GM21381 (cell line): Measurements from ENCODE around the gene NDUFA7.
"Not testable (repeated sequence)": the region's sequence is repeated elsewhere in the genome, so short reads cannot be mapped to it uniquely, and the experiment has no call there.

Experiments used
- ATAC-seq: cut with Tn5 transposase; IDR thresholded peaks from one replicate; pipeline ENCODE4 v1.9.1; 2021; ENCODE audit warnings: mild to moderate bottlenecking, moderate library complexity; ENCODE audit not compliant: unreplicated experiment

The NDUFA7 gene

GRCh38 chr19:8320564-8321066 is 560 bp downstream of the NDUFA7 start:
- peak; percentile 17 for ATAC-seq

GRCh38 chr19:8319807-8320520 is 1.2 kb downstream of the NDUFA7 start:
- ATAC-seq, result no peak

GRCh38 chr19:8318835-8319234 is 2.3 kb downstream of the NDUFA7 start:
- not testable (repeated sequence) for ATAC-seq

- ATAC-seq, result no peak
Measured at GRCh38 chr19:8316351-8317125, 4.6 kb downstream of the NDUFA7 start.

DNA sequence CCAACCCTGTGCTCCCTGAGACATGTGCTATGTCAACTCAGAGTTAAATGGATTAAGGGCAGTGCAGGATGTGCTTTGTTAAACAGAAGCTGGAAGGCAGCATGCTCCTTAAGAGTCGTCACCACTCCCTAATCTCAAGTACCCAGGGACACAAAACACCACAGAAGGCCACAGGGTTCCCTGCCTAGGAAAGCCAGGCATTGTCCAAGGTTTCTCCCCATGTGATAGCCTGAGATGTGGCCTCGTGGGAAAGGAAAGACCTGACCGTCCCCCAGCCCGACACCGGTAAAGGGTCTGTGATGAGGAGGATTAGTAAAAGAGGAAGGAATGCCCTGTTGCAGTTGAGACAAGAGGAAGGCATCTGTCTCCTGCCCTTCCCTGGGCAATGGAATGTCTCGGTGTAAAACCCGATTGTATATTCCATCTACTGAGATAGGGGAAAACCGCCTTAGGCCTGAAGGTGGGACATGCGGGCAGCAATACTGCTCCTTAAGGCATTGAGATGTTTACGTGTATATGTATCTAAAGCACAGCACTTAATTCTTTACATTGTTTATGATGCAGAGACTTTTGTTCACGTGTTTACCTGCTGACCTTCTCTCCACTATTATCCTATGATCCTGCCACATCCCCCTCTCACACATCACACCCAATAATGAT is 6.1 kb downstream of the NDUFA7 start:
- not testable (repeated sequence) for ATAC-seq

DNA sequence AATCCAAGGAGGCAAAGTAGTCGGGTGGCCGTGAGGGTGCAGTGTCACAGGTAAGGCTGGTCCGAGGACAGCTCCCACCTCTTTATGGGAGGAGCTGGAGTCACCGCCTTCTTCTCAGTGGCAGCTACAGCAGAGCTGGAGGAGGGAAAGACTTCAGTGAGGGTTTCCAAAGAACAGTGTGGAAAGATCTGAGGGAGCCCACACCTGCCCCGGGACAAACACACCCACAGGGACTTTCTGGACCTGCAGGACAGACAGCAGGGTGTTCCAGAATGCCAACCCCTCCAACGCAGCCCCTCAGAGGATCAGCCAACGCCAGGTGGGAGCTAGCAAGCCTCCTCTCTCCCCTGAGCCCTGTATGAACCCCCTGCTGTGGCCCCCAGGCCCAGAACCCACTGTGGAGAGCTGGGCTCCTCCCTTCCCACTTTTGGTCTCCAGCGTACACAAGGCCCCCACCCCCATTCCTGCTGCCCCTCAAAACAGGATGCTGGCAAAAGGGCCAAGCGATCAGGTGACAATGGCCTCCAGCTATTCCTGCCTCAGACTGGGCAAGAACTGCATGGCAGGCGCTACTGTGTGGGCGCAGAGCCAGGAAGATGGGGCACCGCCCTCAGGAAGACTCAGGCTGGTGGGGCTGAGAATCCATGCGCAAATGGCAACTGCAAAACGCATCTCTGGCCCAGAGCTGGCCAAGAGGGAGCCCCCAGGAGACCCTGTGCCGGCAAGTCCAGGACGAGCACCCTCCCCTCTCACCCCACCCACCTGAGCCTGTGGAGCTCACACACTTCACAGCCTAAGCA is 9.5 kb downstream of the NDUFA7 start:
- no peak for ATAC-seq

GRCh38 chr19:8310342-8311055 is 10.7 kb downstream of the NDUFA7 start:
- ATAC-seq, result no peak

DNA sequence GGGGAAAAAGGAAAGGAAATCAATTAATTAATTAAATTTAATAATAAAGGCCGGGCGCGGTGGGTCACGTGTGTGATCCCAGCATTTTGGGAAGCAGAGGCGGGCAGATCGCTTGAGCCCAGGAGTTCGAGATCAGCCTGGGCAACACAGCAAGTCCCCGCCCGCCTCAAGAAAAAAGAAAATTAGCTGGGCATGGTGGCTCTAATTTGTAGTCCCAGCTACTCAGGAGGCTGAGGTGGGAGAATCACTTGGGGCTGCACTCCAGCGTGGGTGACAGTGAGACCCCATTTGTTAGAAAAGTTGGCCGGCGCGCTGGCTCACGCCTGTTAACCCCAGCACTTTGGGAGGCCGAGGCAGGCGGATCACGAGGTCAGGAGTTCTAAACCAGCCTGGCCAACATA is 12.3 kb downstream of the NDUFA7 start:
- no peak for ATAC-seq

GRCh38 chr19:8307965-8308866 is 13.0 kb downstream of the NDUFA7 start, which contains the start of gene CD320:
TSS of gene CD320 (minus strand) at chr19:8308358. CDS start at chr19:8308290, 68 bp downstream.
- ATAC-seq, result peak; percentile 73

GRCh38 chr19:8307400-8307964 is 13.7 kb downstream of the NDUFA7 start:
- ATAC-seq, result no peak

- ATAC-seq, result no peak
Measured at GRCh38 chr19:8306235-8307054, 14.7 kb downstream of the NDUFA7 start.

DNA sequence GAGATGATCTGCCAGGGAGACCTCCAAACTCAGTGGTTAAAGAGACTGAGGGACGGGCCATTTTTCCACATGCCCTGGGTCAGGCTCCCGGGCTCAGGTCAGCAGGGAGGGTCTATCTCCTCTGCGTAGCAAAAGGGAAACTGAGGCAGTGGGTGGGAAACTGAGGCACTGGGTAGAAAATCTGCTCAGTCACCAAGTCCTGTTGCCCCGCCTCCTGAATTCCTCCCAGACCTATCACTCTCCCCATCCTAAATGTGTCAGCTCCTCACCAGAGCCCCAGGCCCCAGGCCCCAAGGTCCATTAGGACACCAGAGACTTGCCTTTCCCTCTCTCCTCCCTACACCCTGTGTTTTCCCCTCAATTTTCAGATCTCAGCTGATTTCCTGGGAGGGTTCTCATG is 15.4 kb downstream of the NDUFA7 start:
- ATAC-seq, result no peak

DNA sequence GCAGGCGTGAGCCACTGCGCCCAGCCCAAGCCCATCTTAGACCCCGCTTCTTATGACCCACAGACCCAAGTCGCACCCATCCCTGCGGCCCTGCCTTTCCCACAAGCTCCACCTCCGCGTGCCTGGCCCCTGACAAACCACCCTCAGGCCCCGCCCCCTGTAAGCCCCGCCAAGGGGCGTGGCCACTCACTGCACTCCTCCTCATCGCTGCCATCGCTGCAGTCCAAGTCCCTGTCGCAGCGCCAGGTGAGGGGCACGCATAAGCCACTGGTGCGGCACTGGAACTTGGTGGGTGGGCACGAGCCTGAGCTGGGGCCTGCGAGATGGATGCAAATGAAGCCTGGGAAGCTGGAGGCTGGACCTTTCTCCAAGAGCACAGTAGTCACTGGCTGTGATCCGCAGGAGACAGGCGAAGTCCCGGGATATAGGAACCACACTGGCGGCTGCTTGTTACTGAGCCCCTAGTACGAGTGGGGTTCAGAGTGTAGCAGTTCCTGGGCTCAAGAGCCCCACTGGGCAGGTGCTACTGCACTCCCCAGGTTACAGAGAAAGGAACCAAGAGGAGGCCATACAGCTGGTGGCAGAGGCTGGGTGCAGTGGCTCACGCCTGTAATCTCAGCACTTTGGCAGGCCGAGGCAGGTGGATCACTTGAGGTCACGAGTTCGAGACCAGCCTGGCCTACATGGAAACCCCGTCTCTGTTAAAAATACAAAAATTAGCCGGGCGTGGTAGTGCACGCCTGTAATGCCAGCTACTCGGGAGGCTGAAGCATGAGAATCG is 16.1 kb downstream of the NDUFA7 start:
- ATAC-seq, result no peak

DNA sequence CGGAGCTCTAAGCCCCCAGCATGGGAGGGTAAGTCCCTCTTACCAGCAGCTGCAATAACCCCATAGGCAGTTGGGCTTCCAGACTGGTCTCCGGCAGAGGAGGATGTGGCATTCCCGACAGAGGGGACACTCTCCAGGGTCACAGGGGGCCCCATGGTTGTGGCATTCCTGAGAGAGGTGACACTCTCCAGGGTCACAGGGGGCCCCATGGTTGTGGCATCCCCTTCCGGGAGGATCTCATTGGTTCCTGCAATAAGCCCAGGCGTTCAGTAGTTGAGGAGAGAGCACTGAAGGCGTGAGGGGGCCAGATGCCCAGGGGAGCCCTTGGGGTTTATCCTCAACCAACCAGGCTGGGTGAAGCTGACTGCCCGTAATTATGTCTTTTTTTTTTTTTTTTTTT is 18.4 kb downstream of the NDUFA7 start:
- ATAC-seq, result no peak

GRCh38 chr19:8302357-8302691 is 18.9 kb downstream of the NDUFA7 start:
- no peak for ATAC-seq

DNA sequence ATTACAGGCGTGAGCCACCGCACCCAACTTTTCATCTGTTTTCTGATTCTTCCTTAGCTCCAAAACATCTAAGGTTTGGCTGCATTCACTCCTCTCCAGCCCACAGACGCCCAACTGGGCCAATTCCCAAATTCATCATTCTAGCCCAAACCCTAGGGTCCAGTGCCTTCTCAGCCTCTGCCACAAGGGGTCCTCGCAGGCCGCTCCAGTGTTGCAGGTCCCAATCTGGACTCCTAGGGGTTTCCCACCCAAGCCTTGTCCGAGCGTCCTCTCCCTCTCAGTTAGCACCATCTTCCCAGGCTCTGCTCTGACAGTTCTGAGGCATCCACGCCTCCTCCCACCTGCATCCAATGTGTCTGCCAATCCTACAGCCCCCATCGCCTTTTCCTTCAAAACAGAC is 29.8 kb downstream of the NDUFA7 start:
- not testable (repeated sequence) for ATAC-seq

GRCh38 chr19:8276508-8276907 is 44.7 kb downstream of the NDUFA7 start:
- ATAC-seq, result not testable (repeated sequence)
